Esophagus (tissue), 2 donors: ENCODE measurements around the gene HDAC5. TPM values are rescaled to one million over a fixed set of nuclear protein-coding genes. Genes with fewer than 3 reads are reported as not detected.
"Not testable (repeated sequence)": the region's sequence is repeated elsewhere in the genome, so short reads cannot be mapped to it uniquely, and the experiment has no call there.

Experiments used
- H3K27ac ChIP-seq, 2 donors: one replicate each; pipeline ENCODE4 v1.5.1; 2013; ENCODE audit warnings: low read depth in 2 of 2, mild to moderate bottlenecking in 2 of 2, inconsistent platforms in 1 of 2, low read length in 1 of 2, moderate library complexity in 1 of 2
- H3K27me3 ChIP-seq, 2 donors: one replicate each; pipeline ENCODE4 v1.6.1; 2013; ENCODE audit warnings: low read length in 2 of 2, control low read depth in 1 of 2, mild to moderate bottlenecking in 1 of 2; ENCODE audit not compliant: insufficient read depth in 2 of 2, control insufficient read depth in 1 of 2
- H3K36me3 ChIP-seq, 2 donors: one replicate each; pipeline ENCODE4 v1.6.1; 2013; ENCODE audit warnings: low read length in 1 of 2; ENCODE audit not compliant: control insufficient read depth in 2 of 2, insufficient read depth in 2 of 2
- H3K4me1 ChIP-seq, 2 donors: one replicate each; pipeline ENCODE4 v1.6.1; 2013; ENCODE audit warnings: low read length in 1 of 2; ENCODE audit not compliant: control insufficient read depth in 2 of 2, insufficient read depth in 2 of 2
- H3K4me3 ChIP-seq, 2 donors: one replicate each; pipeline ENCODE4 v1.5.1; 2013; ENCODE audit warnings: low read length in 2 of 2, mild to moderate bottlenecking in 2 of 2, low read depth in 1 of 2, moderate library complexity in 1 of 2
- H3K9me3 ChIP-seq, 2 donors: one replicate each; pipeline ENCODE4 v1.6.1; 2013; ENCODE audit warnings: mild to moderate bottlenecking in 2 of 2, low read depth in 1 of 2, low read length in 1 of 2, moderate library complexity in 1 of 2; ENCODE audit not compliant: control insufficient read depth in 2 of 2, insufficient read depth in 1 of 2
- WGBS, 2 donors: extraction: QIAGEN DNeasy Blood & Tissue Kit; methylation state at CpG; one replicate each; pipeline ENCODE4 v1.1.7; 2013; 5-methylcytosine and 5-hydroxymethylcytosine counted together
- polyA plus RNA-seq, 2 donors: library from polyadenylated mRNA; stranded (reverse); fragments of 200-250 nt; gene quantifications; one replicate each; pipeline ENCODE4 v1.2.3, GENCODE V29; 2013
- donor health status: healthy with polysubstance abuse.
- donor health status: Bipolar disorder and iron deficiency.

HDAC5 gene
- polyA plus RNA-seq, 2 donors, result 45.7 to 54.7 TPM

- WGBS, 2 donors, result 47 to 49% methylated on average over 4 of the region's 4 CpGs
- Histone ChIP-seq H3K36me3 (peaks cover 0 to 2% of the 10 kb centered on the region in 2 donors), H3K4me3 (no peak overlapping the region), H3K27ac (peak overlapping the region; percentile 51 to 62), H3K27me3 (no peaks in the 10 kb centered on the region), H3K9me3 (no peaks in the 10 kb centered on the region), H3K4me1 (no peaks in the 10 kb centered on the region)
Observed at GRCh38 chr17:44043272-44043696, 80.2 kb downstream of the HDAC5 start.

- peak overlapping the region in 1 of 2 donors; percentile 40 for H3K27ac ChIP-seq
- WGBS, 2 donors, result 40 to 55% methylated on average over 6 of the region's 6 CpGs
- H3K4me3 ChIP-seq, result no peak overlapping the region
- H3K27me3 ChIP-seq, result no peaks in the 10 kb centered on the region
- no peaks in the 10 kb centered on the region for H3K4me1 ChIP-seq
- H3K36me3 ChIP-seq, result peaks cover 8 to 9% of the 10 kb centered on the region in 2 donors
- H3K9me3 ChIP-seq, result no peaks in the 10 kb centered on the region
Observed at GRCh38 chr17:44039829-44040635, 83.4 kb downstream of the HDAC5 start.

- Histone ChIP-seq H3K36me3 (peaks cover 13 to 14% of the 10 kb centered on the region in 2 donors), H3K4me3 (no peak overlapping the region), H3K27me3 (no peaks in the 10 kb centered on the region), H3K4me1 (no peaks in the 10 kb centered on the region), H3K9me3 (no peaks in the 10 kb centered on the region), H3K27ac (no peak overlapping the region)
- 73 to 77% methylated on average over 3 of the region's 3 CpGs for WGBS, 2 donors
Observed at GRCh38 chr17:44038604-44039011, 84.8 kb downstream of the HDAC5 start.

- H3K36me3 ChIP-seq, result peaks cover 13 to 16% of the 10 kb centered on the region in 2 donors
- no peaks in the 10 kb centered on the region for H3K9me3 ChIP-seq
- no peak overlapping the region for H3K27ac ChIP-seq
- no peaks in the 10 kb centered on the region for H3K27me3 ChIP-seq
- no peak overlapping the region for H3K4me3 ChIP-seq
- 92 to 100% methylated on average over 2 of the region's 2 CpGs for WGBS, 2 donors
- H3K4me1 ChIP-seq, result no peaks in the 10 kb centered on the region
Observed at GRCh38 chr17:44037471-44037870, 86.0 kb downstream of the HDAC5 start.

GRCh38 chr17:44034688-44035087 is 88.8 kb downstream of the HDAC5 start:
- H3K27me3 ChIP-seq, H3K9me3 ChIP-seq, H3K4me1 ChIP-seq, H3K4me3 ChIP-seq, H3K27ac ChIP-seq: not testable (repeated sequence)
- peaks cover 13 to 24% of the 10 kb centered on the region in 2 donors for H3K36me3 ChIP-seq
- no CpG with 5 or more reads among the region's 3 CpGs for WGBS, 2 donors

GRCh38 chr17:44033861-44034408 is 89.5 kb downstream of the HDAC5 start:
- Histone ChIP-seq H3K27ac (no peak overlapping the region), H3K4me3 (no peak overlapping the region), H3K4me1 (no peaks in the 10 kb centered on the region), H3K27me3 (no peaks in the 10 kb centered on the region), H3K9me3 (no peaks in the 10 kb centered on the region), H3K36me3 (peaks cover 13 to 27% of the 10 kb centered on the region in 2 donors)
- WGBS, 2 donors, result 68 to 71% methylated on average over 3 of the region's 3 CpGs

- Histone ChIP-seq H3K9me3 (no peaks in the 10 kb centered on the region), H3K4me3 (no peak overlapping the region), H3K27ac (no peak overlapping the region), H3K4me1 (no peaks in the 10 kb centered on the region), H3K36me3 (peaks cover 6 to 22% of the 10 kb centered on the region in 2 donors), H3K27me3 (no peaks in the 10 kb centered on the region)
- 87 to 94% methylated on average over 3 of the region's 3 CpGs for WGBS, 2 donors
Observed at GRCh38 chr17:44030482-44030881, 93.0 kb downstream of the HDAC5 start.

- peaks cover 6 to 22% of the 10 kb centered on the region in 2 donors for H3K36me3 ChIP-seq
- no peak overlapping the region for H3K4me3 ChIP-seq
- no peaks in the 10 kb centered on the region for H3K27me3 ChIP-seq
- no peaks in the 10 kb centered on the region for H3K9me3 ChIP-seq
- H3K4me1 ChIP-seq, result no peaks in the 10 kb centered on the region
- WGBS, 2 donors, result 82 to 90% methylated on average over 5 of the region's 5 CpGs
- no peak overlapping the region for H3K27ac ChIP-seq
Observed at GRCh38 chr17:44029736-44030135, 93.7 kb downstream of the HDAC5 start.
